Measurements from ENCODE around the gene DCAF5. TPM values are rescaled to one million over a fixed set of nuclear protein-coding genes. Genes with fewer than 3 reads are reported as not detected.

DCAF5 gene
- total RNA-seq, 6 donors from 2014 or later = 37.7 to 78.6 (median 49.0) TPM

- no peaks in the 10 kb centered on the region for H3K36me3 ChIP-seq
- no peaks in the 10 kb centered on the region for H3K9me3 ChIP-seq
- no peak overlapping the region for H3K4me3 ChIP-seq
- peaks cover 0 to 7% (median 2%) of the 10 kb centered on the region in 4 donors for H3K4me1 ChIP-seq
- 83 to 93% methylated on average over 2 of the region's 2 CpGs for WGBS, 2 donors
- no peak for ATAC-seq (ENCODE audit: low FRiP score in 2 of 2)
- no peak for TF ChIP-seq POLR2A (IDR thresholded peaks at IDR 0.05)
- TF ChIP-seq EP300 (IDR thresholded peaks at IDR 0.05) = no peak
- TF ChIP-seq, protein P1, sequence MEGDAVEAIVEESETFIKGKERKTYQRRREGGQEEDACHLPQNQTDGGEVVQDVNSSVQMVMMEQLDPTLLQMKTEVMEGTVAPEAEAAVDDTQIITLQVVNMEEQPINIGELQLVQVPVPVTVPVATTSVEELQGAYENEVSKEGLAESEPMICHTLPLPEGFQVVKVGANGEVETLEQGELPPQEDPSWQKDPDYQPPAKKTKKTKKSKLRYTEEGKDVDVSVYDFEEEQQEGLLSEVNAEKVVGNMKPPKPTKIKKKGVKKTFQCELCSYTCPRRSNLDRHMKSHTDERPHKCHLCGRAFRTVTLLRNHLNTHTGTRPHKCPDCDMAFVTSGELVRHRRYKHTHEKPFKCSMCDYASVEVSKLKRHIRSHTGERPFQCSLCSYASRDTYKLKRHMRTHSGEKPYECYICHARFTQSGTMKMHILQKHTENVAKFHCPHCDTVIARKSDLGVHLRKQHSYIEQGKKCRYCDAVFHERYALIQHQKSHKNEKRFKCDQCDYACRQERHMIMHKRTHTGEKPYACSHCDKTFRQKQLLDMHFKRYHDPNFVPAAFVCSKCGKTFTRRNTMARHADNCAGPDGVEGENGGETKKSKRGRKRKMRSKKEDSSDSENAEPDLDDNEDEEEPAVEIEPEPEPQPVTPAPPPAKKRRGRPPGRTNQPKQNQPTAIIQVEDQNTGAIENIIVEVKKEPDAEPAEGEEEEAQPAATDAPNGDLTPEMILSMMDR (IDR thresholded peaks at IDR 0.05) = no peak
- TF ChIP-seq POLR2AphosphoS5 (IDR thresholded peaks at IDR 0.05) = no peak
- no peak overlapping the region for H3K27ac ChIP-seq
- no peaks in the 10 kb centered on the region for H3K27me3 ChIP-seq
- DNase-seq = no peak
Observed at GRCh38 chr14:69001375-69001774, 151.5 kb downstream of the DCAF5 start.

Small RNA genes lying within 50 kb of the gene (small RNA-seq; reads per million reads assigned to genes)
- 0 reads per million in 4 donors for gene RF00019
- gene RPS29P1 = 0 reads per million in 4 donors

Other genes starting within 250 kb of the DCAF5 start
- 100 to 1,000 TPM; 117 to 195 (median 157) TPM for gene ACTN1, start 173.8 kb downstream of the DCAF5 start, total RNA-seq
- gene EXD2, start 38.4 kb upstream of the DCAF5 start, total RNA-seq = 10 to 100 TPM; 18.4 to 30.4 (median 21.1) TPM
- 1 to 10 TPM in 3 of 6 donors, under 1 TPM in 3; under 0.01 to 8.4 (median 1.3) TPM for gene GALNT16, start 107.0 kb upstream of the DCAF5 start, total RNA-seq
- gene ERH, start 245.2 kb upstream of the DCAF5 start, total RNA-seq = 100 to 1,000 TPM in 2 of 6 donors, 10 to 100 TPM in 4; 36.7 to 121 (median 60.5) TPM
- 10 to 100 TPM; 17.8 to 70.4 (median 54.0) TPM for gene SLC39A9, start 245.6 kb upstream of the DCAF5 start, total RNA-seq